HCT116 (cell line): Measurements from ENCODE around the gene FSTL4. TPM values are rescaled to one million over a fixed set of nuclear protein-coding genes. Genes with fewer than 3 reads are reported as not detected.

Source experiments
- ATAC-seq: fragments of 200-7000 bp; cut with Tn5 transposase; 2 replicates; pipeline ENCODE4 v1.9.1; 2020; ENCODE audit warnings: mild to moderate bottlenecking, moderate library complexity
- BruUV-seq: library from RNA; stranded (reverse); fragments of 400-500 nt; replicated peaks from 2 replicates; lab custom pipeline; 2021; lab: Mats Ljungman, UMichigan
- CTCF ChIA-PET: fragments of 300-600 bp; sonication (Branson Sonifier 250); formaldehyde crosslinking; loops from one replicate; lab custom pipeline; 2021; ENCODE audit warnings: antibody characterized with exemption; lab: Charles Lee
- POLR2A ChIA-PET: fragments of 300-600, 350-600 bp; sonication (Branson Sonifier 250); formaldehyde crosslinking; loops from one replicate; lab custom pipeline; 2021; ENCODE audit warnings: antibody characterized with exemption; lab: Charles Lee
- RAD21 ChIA-PET, 2 experiments: fragments of 300-600 bp; sonication (Branson Sonifier 250); formaldehyde crosslinking; loops; one replicate each; lab custom pipeline; 2023; ENCODE audit warnings: low total read pairs in 2 of 2; ENCODE audit not compliant: uncharacterized antibody in 2 of 2, unreplicated experiment in 2 of 2, low non-redundant PET in 1 of 2; lab: Charles Lee
- DNase-seq: peaks from one replicate; pipeline ENCODE4 v3.0.0-alpha.2; 2010; ENCODE audit warnings: low read depth, low spot score
- H2AFZ ChIP-seq: fragments of 200-600 bp; shearing (Covaris generic), sonication (generic); 2 replicates; pipeline ENCODE4 v1.6.1; 2017; ENCODE audit warnings: low read depth, mixed run types, mixed read lengths, antibody characterized with exemption, low read length; ENCODE audit not compliant: poor library complexity, severe bottlenecking
- H3K27ac ChIP-seq: 2 replicates; pipeline ENCODE4 v1.5.1; 2012; ENCODE audit warnings: low read depth, low read length
- H3K27me3 ChIP-seq: fragments of 200-600 bp; sonication (generic); 2 replicates; pipeline ENCODE4 v1.6.1; 2016; ENCODE audit warnings: mixed run types, low read length, mixed read lengths; ENCODE audit not compliant: insufficient read depth
- H3K36me3 ChIP-seq, 2 experiments: fragments of 200-500 bp in 1 of 2; fragments of 200-600 bp in 1 of 2; sonication (Bioruptor generic) in 1 of 2; sonication (generic) in 1 of 2; 2 replicates each; pipeline versions ENCODE4 v1.5.1 to v1.6.1; 2014 to 2016; ENCODE audit warnings: low read length in 2 of 2, inconsistent platforms in 1 of 2, mixed read lengths in 1 of 2, mixed run types in 1 of 2; ENCODE audit not compliant: insufficient read depth in 2 of 2, control insufficient read depth in 1 of 2
- H3K4me1 ChIP-seq, 2 experiments: fragments of 200-600 bp in 1 of 2; sonication (generic) in 1 of 2; 2 replicates each; pipeline versions ENCODE4 v1.5.1 to v1.6.1; 2012 to 2017; ENCODE audit warnings: low read length in 2 of 2, inconsistent platforms in 1 of 2, mild to moderate bottlenecking in 1 of 2, mixed read lengths in 1 of 2, mixed run types in 1 of 2, moderate library complexity in 1 of 2; ENCODE audit not compliant: insufficient read depth in 2 of 2, control insufficient read depth in 1 of 2
- H3K4me2 ChIP-seq: fragments of 200-600 bp; sonication (generic); 2 replicates; pipeline ENCODE4 v1.6.1; 2017; ENCODE audit warnings: mixed run types, low read length, mixed read lengths
- H3K4me3 ChIP-seq, 2 experiments: fragments of 200-600 bp in 1 of 2; sonication (generic) in 1 of 2; replicated peaks in 1 of 2; 2 replicates each; pipeline ENCODE4 v1.5.1; 2011 to 2016; ENCODE audit warnings: low read length in 2 of 2, control low read depth in 1 of 2, low read depth in 1 of 2, mild to moderate bottlenecking in 1 of 2, mixed read lengths in 1 of 2, mixed run types in 1 of 2
- H3K79me2 ChIP-seq: fragments of 200-600 bp; sonication (generic); 2 replicates; pipeline ENCODE4 v1.6.1; 2017; ENCODE audit warnings: mild to moderate bottlenecking, mixed run types, low read length, moderate library complexity, mixed read lengths; ENCODE audit not compliant: insufficient read depth
- H3K9ac ChIP-seq: fragments of 200-600 bp; sonication (generic); 2 replicates; pipeline ENCODE4 v1.6.1; 2016; ENCODE audit warnings: low read length, mixed read lengths
- H3K9me2 ChIP-seq: fragments of 200-600 bp; sonication (generic), shearing (Covaris generic); 2 replicates; pipeline ENCODE4 v1.6.1; 2017; ENCODE audit warnings: mixed run types, mild to moderate bottlenecking, moderate library complexity; ENCODE audit not compliant: insufficient read depth
- H3K9me3 ChIP-seq, 2 experiments: fragments of 200-500 bp in 1 of 2; fragments of 200-600 bp in 1 of 2; sonication (Bioruptor generic) in 1 of 2; sonication (generic) in 1 of 2; 2 replicates each; pipeline ENCODE4 v1.6.1; 2014 to 2017; ENCODE audit warnings: low read length in 2 of 2, mixed read lengths in 2 of 2, inconsistent platforms in 1 of 2, low read depth in 1 of 2, mild to moderate bottlenecking in 1 of 2, mixed run types in 1 of 2, moderate library complexity in 1 of 2; ENCODE audit not compliant: control insufficient read depth in 1 of 2, insufficient read depth in 1 of 2
- H4K20me1 ChIP-seq: fragments of 200-600 bp; sonication (generic), shearing (Covaris generic); 2 replicates; pipeline ENCODE4 v1.6.1; 2017; ENCODE audit warnings: mixed run types, mild to moderate bottlenecking, moderate library complexity; ENCODE audit not compliant: insufficient read depth
- ATF3 ChIP-seq: IDR thresholded peaks from 2 replicates; pipeline ENCODE4 v1.6.1; 2012
- CTCF ChIP-seq, 3 experiments: fragments of 200-600 bp in 1 of 3; sonication (generic) in 1 of 3; IDR thresholded peaks in 2 of 3; conservative IDR thresholded peaks in 1 of 3; 2 replicates each; pipeline ENCODE4 v1.5.1; 2012 to 2017; ENCODE audit warnings: low read depth in 2 of 3, low read length in 2 of 3, antibody characterized with exemption in 1 of 3, borderline replicate concordance in 1 of 3, control low read depth in 1 of 3, mild to moderate bottlenecking in 1 of 3, mixed read lengths in 1 of 3, mixed run types in 1 of 3, moderate library complexity in 1 of 3; ENCODE audit not compliant: insufficient read depth in 1 of 3
- EGR1 ChIP-seq: IDR thresholded peaks from 2 replicates; pipeline ENCODE4 v1.6.1; 2012; ENCODE audit warnings: low read depth
- ELF1 ChIP-seq: IDR thresholded peaks from 2 replicates; pipeline ENCODE4 v1.6.1; 2012; ENCODE audit warnings: low read depth, borderline replicate concordance
- EZH2phosphoT487 ChIP-seq: fragments of 200-600 bp; IDR thresholded peaks from 2 replicates; pipeline ENCODE4 v1.6.1; 2018; ENCODE audit warnings: antibody characterized with exemption, borderline replicate concordance
- JUND ChIP-seq: IDR thresholded peaks from 2 replicates; pipeline ENCODE4 v1.6.1; 2012
- POLR2A ChIP-seq: IDR thresholded peaks from 2 replicates; pipeline ENCODE4 v1.7.0; 2011; ENCODE audit warnings: borderline replicate concordance; ENCODE audit not compliant: insufficient read depth, insufficient read length; ENCODE audit errors: extremely low read depth
- SIN3A ChIP-seq: IDR thresholded peaks from 2 replicates; pipeline ENCODE4 v1.6.1; 2012; ENCODE audit warnings: low read depth
- TCF7L2 ChIP-seq: IDR thresholded peaks from 2 replicates; pipeline ENCODE4 v1.7.0; 2011; ENCODE audit warnings: borderline replicate concordance, inconsistent platforms; ENCODE audit not compliant: insufficient read depth, insufficient read length; ENCODE audit errors: extremely low read depth
- YY1 ChIP-seq: IDR thresholded peaks from 2 replicates; pipeline ENCODE4 v1.6.1; 2011; ENCODE audit warnings: low read length, low read depth, moderate library complexity, mild to moderate bottlenecking; ENCODE audit not compliant: insufficient replicate concordance; ENCODE audit errors: extremely low read depth
- ZBTB33 ChIP-seq: IDR thresholded peaks from 2 replicates; pipeline ENCODE4 v1.6.1; 2011; ENCODE audit warnings: mild to moderate bottlenecking, low read length, moderate library complexity; ENCODE audit not compliant: insufficient replicate concordance; ENCODE audit errors: extremely low read depth
- ZNF274 ChIP-seq: fragments of 200-500 bp; sonication (Bioruptor generic); IDR thresholded peaks from 2 replicates; pipeline ENCODE4 v1.6.1; 2014; ENCODE audit warnings: mild to moderate bottlenecking, low read depth, low read length, inconsistent platforms
- intact Hi-C: fragments of 100-400 bp; cut with micrococcal nuclease; formaldehyde crosslinking; loops from 2 replicates; pipeline ENCODE4 v1.10.0; 2022
- total RNA-seq: library from RNA; stranded (reverse); gene quantifications from one replicate; pipeline ENCODE4 v1.2.1, GENCODE V29; 2021; ENCODE audit not compliant: unreplicated experiment

The FSTL4 gene
- total RNA-seq, 1 experiment from 2014 or later, result 0.37 TPM

GRCh38 chr5:133415506-133415905 is 196.8 kb downstream of the FSTL4 start (continued):
- no peak for TF ChIP-seq ZNF274
- no peak for TF ChIP-seq EGR1
- no peak for TF ChIP-seq SIN3A
- no peak for TF ChIP-seq ATF3
- no peak for TF ChIP-seq ELF1
- TF ChIP-seq, all 23 proteins: peak for 0

- H4K20me1 ChIP-seq, result no peaks in the 10 kb centered on the region
- no peak overlapping the region for H3K4me3 ChIP-seq
- H3K4me2 ChIP-seq, result no peak overlapping the region
- H3K27me3 ChIP-seq, result peaks cover 37% of the 10 kb centered on the region
- H3K4me1 ChIP-seq, result no peaks in the 10 kb centered on the region
- H2AFZ ChIP-seq, result no peak overlapping the region
- no peak overlapping the region for H3K9ac ChIP-seq
- no peak for ATAC-seq
- ChIA-PET CTCF (no interaction called here), RAD21 (no interaction called here)
- H3K27ac ChIP-seq, result no peak overlapping the region
- no peak for DNase-seq
- BruUV-seq, result no TSS peak
- H3K36me3 ChIP-seq, result no peaks in the 10 kb centered on the region
- TF ChIP-seq POLR2A (no peak), TCF7L2 (no peak), CTCF (IDR thresholded peaks at IDR 0.05 in 2 of 3, conservative IDR thresholded peaks at IDR 0.05 in 1 of 3; ENCODE audit: borderline replicate concordance in 1 of 3, insufficient read depth in 1 of 3, low read depth in 2 of 3, low read length in 2 of 3) (no peak), ATF3 (no peak), JUND (no peak), YY1 (no peak), ZBTB33 (no peak), EGR1 (no peak), EZH2phosphoT487 (no peak)
- TF ChIP-seq, all 23 proteins: peak for 0
- no peaks in the 10 kb centered on the region for H3K9me2 ChIP-seq
- POLR2A ChIA-PET, result no interaction called here
- H3K79me2 ChIP-seq, result no peaks in the 10 kb centered on the region
- no peaks in the 10 kb centered on the region for H3K9me3 ChIP-seq
- intact Hi-C loops, result no loop called here
Observed at GRCh38 chr5:133412661-133413060, 199.7 kb downstream of the FSTL4 start.
